ENCODE results near the gene NSD1. TPM values are rescaled to one million over a fixed set of nuclear protein-coding genes. Genes with fewer than 3 reads are reported as not detected.

The NSD1 gene
- total and polyA plus RNA-seq, 3 donors from 2014 or later = 66.0 to 86.6 (median 71.2) TPM

- H3K4me1 ChIP-seq = peaks cover 8% of the 10 kb centered on the region
- no peaks in the 10 kb centered on the region for H3K9me3 ChIP-seq
- whole genome bisulfite sequencing, 2 donors = 73 to 78% methylated on average over 1 of the region's 1 CpG
- H3K27me3 ChIP-seq = no peaks in the 10 kb centered on the region
- TF ChIP-seq POLR2A (IDR thresholded peaks at IDR 0.05) (no peak), CTCF (IDR thresholded peaks at IDR 0.05) (no peak)
- H3K27ac ChIP-seq = no peak overlapping the region
- intact Hi-C loops (cut with DNase I; ENCODE audit: low total_unique reads) = no loop called here
- H3K36me3 ChIP-seq (ENCODE audit: low read depth, missing control alignments) = no peaks in the 10 kb centered on the region
- H3K4me3 ChIP-seq = no peak overlapping the region
- no peak for DNase-seq
These were observed 99.2 kb downstream of the NSD1 start for GRCh38 chr5:177232761-177233160.

- Histone ChIP-seq H3K4me3 (no peak overlapping the region), H3K27ac (no peak overlapping the region), H3K4me1 (peaks cover 8% of the 10 kb centered on the region), H3K27me3 (no peaks in the 10 kb centered on the region), H3K9me3 (no peaks in the 10 kb centered on the region), H3K36me3 (ENCODE audit: low read depth, missing control alignments) (no peaks in the 10 kb centered on the region)
- DNase-seq = no peak
- TF ChIP-seq CTCF (IDR thresholded peaks at IDR 0.05) (no peak), POLR2A (IDR thresholded peaks at IDR 0.05) (no peak)
- 83 to 86% methylated on average over 4 of the region's 4 CpGs for WGBS, 2 donors
- intact Hi-C loops (cut with DNase I; ENCODE audit: low total_unique reads) = no loop called here
These were observed 99.6 kb downstream of the NSD1 start for GRCh38 chr5:177233206-177233605.

- H3K9me3 ChIP-seq = no peaks in the 10 kb centered on the region
- no peak for DNase-seq
- H3K27ac ChIP-seq = no peak overlapping the region
- no peaks in the 10 kb centered on the region for H3K27me3 ChIP-seq
- H3K36me3 ChIP-seq (ENCODE audit: low read depth, missing control alignments) = no peaks in the 10 kb centered on the region
- H3K4me3 ChIP-seq = no peak overlapping the region
- TF ChIP-seq CTCF (IDR thresholded peaks at IDR 0.05) (no peak), POLR2A (IDR thresholded peaks at IDR 0.05) (no peak)
- peaks cover 8% of the 10 kb centered on the region for H3K4me1 ChIP-seq
- intact Hi-C loops (cut with DNase I; ENCODE audit: low total_unique reads) = no loop called here
These were observed 100.2 kb downstream of the NSD1 start for GRCh38 chr5:177233802-177234201.

GRCh38 chr5:177234841-177235240 is 101.3 kb downstream of the NSD1 start:
- no peak for TF ChIP-seq POLR2A (IDR thresholded peaks at IDR 0.05)
- TF ChIP-seq CTCF (IDR thresholded peaks at IDR 0.05) = no peak
- DNase-seq = no peak
- Histone ChIP-seq H3K27me3 (no peaks in the 10 kb centered on the region), H3K4me3 (no peak overlapping the region), H3K4me1 (peaks cover 8% of the 10 kb centered on the region), H3K9me3 (no peaks in the 10 kb centered on the region), H3K36me3 (ENCODE audit: low read depth, missing control alignments) (no peaks in the 10 kb centered on the region), H3K27ac (no peak overlapping the region)
- 61 to 68% methylated on average over 2 of the region's 2 CpGs for WGBS, 2 donors
- intact Hi-C loops (cut with DNase I; ENCODE audit: low total_unique reads) = no loop called here

- no peaks in the 10 kb centered on the region for H3K36me3 ChIP-seq (ENCODE audit: low read depth, missing control alignments)
- no peaks in the 10 kb centered on the region for H3K27me3 ChIP-seq
- intact Hi-C loops (cut with DNase I; ENCODE audit: low total_unique reads) = no loop called here
- no peak for TF ChIP-seq POLR2A (IDR thresholded peaks at IDR 0.05)
- TF ChIP-seq CTCF (IDR thresholded peaks at IDR 0.05) = no peak
- no peaks in the 10 kb centered on the region for H3K4me1 ChIP-seq
- no peak for DNase-seq
- H3K4me3 ChIP-seq = no peak overlapping the region
- H3K9me3 ChIP-seq = no peaks in the 10 kb centered on the region
- no peak overlapping the region for H3K27ac ChIP-seq
These were observed 108.2 kb downstream of the NSD1 start for GRCh38 chr5:177241768-177242167.

Measured in testis (tissue), 3 donors.